Psoas muscle (tissue), 8 donors: ENCODE data around the gene SUMO2. TPM values are rescaled to one million over a fixed set of nuclear protein-coding genes. Genes with fewer than 3 reads are reported as not detected.
"Not testable (repeated sequence)": the region's sequence is repeated elsewhere in the genome, so short reads cannot be mapped to it uniquely, and the experiment has no call there.

Source experiments
- ATAC-seq, 4 donors: fragments of 200-7000 bp; cut with Tn5 transposase; one replicate each; pipeline ENCODE4 v1.9.1; 2020; ENCODE audit warnings: moderate library complexity in 3 of 4, mild to moderate bottlenecking in 2 of 4
- DNase-seq, 2 donors: peaks; one replicate each; pipeline ENCODE4 v3.0.0-alpha.2; 2020
- H3K27ac ChIP-seq: fragments of 200-600 bp; one replicate; pipeline ENCODE4 v1.8.0; 2022
- H3K27me3 ChIP-seq, 3 donors: fragments of 200-600 bp in 1 of 3; one replicate each; pipeline versions ENCODE4 v1.6.1 to v1.8.0; 2013 to 2022; ENCODE audit warnings: low read length in 2 of 3, mild to moderate bottlenecking in 2 of 3, moderate library complexity in 1 of 3; ENCODE audit not compliant: insufficient read depth in 3 of 3
- H3K36me3 ChIP-seq, 2 donors: fragments of 200-600 bp in 1 of 2; one replicate each; pipeline versions ENCODE4 v1.6.1 to v1.8.0; 2013 to 2022; ENCODE audit warnings: low read depth in 1 of 2, mild to moderate bottlenecking in 1 of 2, moderate library complexity in 1 of 2; ENCODE audit not compliant: insufficient read depth in 1 of 2
- H3K4me1 ChIP-seq: fragments of 200-600 bp; one replicate; pipeline ENCODE4 v1.8.0; 2022
- H3K4me3 ChIP-seq: fragments of 200-600 bp; one replicate; pipeline ENCODE4 v1.8.0; 2022; ENCODE audit warnings: mild to moderate bottlenecking
- H3K9me3 ChIP-seq: fragments of 200-600 bp; one replicate; pipeline ENCODE4 v1.8.0; 2022
- CTCF ChIP-seq: fragments of 200-600 bp; IDR thresholded peaks from one replicate; pipeline ENCODE4 v1.8.0; 2022; ENCODE audit warnings: antibody characterized with exemption
- WGBS, 3 donors: extraction: QIAGEN DNeasy Blood & Tissue Kit; methylation state at CpG; one replicate each; pipeline versions ENCODE4 v1.1.6 to v1.1.7; 2013; 5-methylcytosine and 5-hydroxymethylcytosine counted together
- intact Hi-C, 2 donors: fragments of 100-400 bp; cut with DNase I; formaldehyde crosslinking; loops; one replicate each; pipeline versions ENCODE4 v1.11.0 to v1.14.2; 2022
- polyA plus RNA-seq, 3 donors: library from polyadenylated mRNA; stranded (reverse); fragments of 200-250 nt; gene quantifications; one replicate each; pipeline ENCODE4 v1.2.3, GENCODE V29; 2013
- total RNA-seq, 4 donors: library from RNA; stranded (reverse); fragmentation: NEBNext Ultra II Directional in 2 of 4; extraction: Animal tissue kit (Norgen Biotek cat#: 25700) in 2 of 4; gene quantifications; one replicate each; pipeline versions ENCODE4 v1.2.1 to v1.2.4, GENCODE V29; 2021 to 2023
- donor health status: healthy with polysubstance abuse.
- donor health status: DM: no; HTN: no; CAD: no; lungs with moderate emphysema.
- donor health status: Bipolar disorder and iron deficiency.
- donor health status: healthy.
- donor health status: DM: yes; HTN: yes; CAD: no.
- donor health status: DM: no; HTN: no; CAD: no.
- donor health status: DM: no; HTN: no; CAD: no.
- donor health status: DM: yes; HTN: yes; CAD: no.

The SUMO2 gene
- total and polyA plus RNA-seq, 7 donors = 50.1 to 203 (median 161) TPM

GRCh38 chr17:75135452-75135851 is 47.3 kb downstream of the SUMO2 start:
- no peak overlapping the region for H3K27ac ChIP-seq
- TF ChIP-seq CTCF = no peak
- no peak overlapping the region for H3K4me3 ChIP-seq
- H3K36me3 ChIP-seq = peaks cover 0 to 9% of the 10 kb centered on the region in 2 donors
- intact Hi-C loops = no loop called here
- H3K27me3 ChIP-seq = no peaks in the 10 kb centered on the region
- H3K9me3 ChIP-seq = no peaks in the 10 kb centered on the region
- H3K4me1 ChIP-seq = peaks cover 5% of the 10 kb centered on the region
- ATAC-seq = no peak
- no peak for DNase-seq
- 86 to 90% (median 89%) methylated on average over 5 of the region's 5 CpGs for WGBS, 3 donors

- not testable (repeated sequence) for ATAC-seq, H3K27ac ChIP-seq, H3K27me3 ChIP-seq, DNase-seq, H3K9me3 ChIP-seq, H3K4me1 ChIP-seq, H3K4me3 ChIP-seq
- WGBS, 3 donors = 87 to 90% (median 89%) methylated on average over 14 of the region's 14 CpGs
- intact Hi-C loops = loop anchor here in 1 of 2 donors (5.0 kb wide), 1 partner anchor 49 kb away; the partner anchor contains the start of gene SUMO2
- peaks cover 0 to 22% of the 10 kb centered on the region in 2 donors for H3K36me3 ChIP-seq
Observed at GRCh38 chr17:75133607-75134347, 49.0 kb downstream of the SUMO2 start.

- 94 to 100% (median 95%) methylated on average over 3 of the region's 3 CpGs for WGBS, 3 donors
- ATAC-seq = no peak
- Histone ChIP-seq H3K9me3 (no peaks in the 10 kb centered on the region), H3K27me3 (no peaks in the 10 kb centered on the region), H3K27ac (no peak overlapping the region), H3K4me1 (peaks cover 5% of the 10 kb centered on the region), H3K4me3 (no peak overlapping the region), H3K36me3 (peaks cover 0 to 24% of the 10 kb centered on the region in 2 donors)
- intact Hi-C loops = loop anchor here in 1 of 2 donors (5.0 kb wide), 1 partner anchor 49 kb away; the partner anchor contains the start of gene SUMO2
- DNase-seq = no peak
- TF ChIP-seq CTCF = no peak
Observed at GRCh38 chr17:75133001-75133400, 49.8 kb downstream of the SUMO2 start.

- H3K9me3 ChIP-seq, H3K27me3 ChIP-seq, DNase-seq, H3K4me1 ChIP-seq: not testable (repeated sequence)
- ATAC-seq = peak in 1 of 4 donors; percentile 7
- H3K27ac ChIP-seq = peak overlapping the region; percentile 93
- intact Hi-C loops = loop anchor here in 1 of 2 donors (5.0 kb wide), 1 partner anchor 50 kb away; the partner anchor contains the start of gene SUMO2
- H3K36me3 ChIP-seq = peaks cover 0 to 24% of the 10 kb centered on the region in 2 donors
- H3K4me3 ChIP-seq = peak overlapping the region; percentile 94
- 71 to 77% (median 75%) methylated on average over 40 of the region's 40 CpGs for WGBS, 3 donors
Observed at GRCh38 chr17:75132018-75133000, 50.5 kb downstream of the SUMO2 start.

- H3K4me1 ChIP-seq = peaks cover 5% of the 10 kb centered on the region
- WGBS, 3 donors = 0% methylated on average over 66 to 82 of the region's 82 CpGs
- H3K9me3 ChIP-seq = no peaks in the 10 kb centered on the region
- H3K27ac ChIP-seq = peak within 1 kb of the TSS; percentile 93
- peak within 1 kb of the TSS; percentile 94 for H3K4me3 ChIP-seq
- DNase-seq (peak; percentile 88 to 92), ATAC-seq (peak; percentile 91 to 93 (median 92))
- no peaks in the 10 kb centered on the region for H3K27me3 ChIP-seq
- peak; percentile 68 for TF ChIP-seq CTCF
- H3K36me3 ChIP-seq = peaks cover 0 to 24% of the 10 kb centered on the region in 2 donors
- intact Hi-C loops = loop anchor here (1.0 to 5.0 kb wide), 2 partner anchors 17 to 51 kb away; partner anchors contain the start of gene SUMO2 (in 1 of the 2)
Observed at GRCh38 chr17:75131278-75132017, 51.3 kb downstream of the SUMO2 start, which contains the start of gene NT5C. Gene NT5C (minus strand): TSS chr17:75131742. CDS start chr17:75131707, 35 bp downstream.
